ENCODE results near the gene ILKAP.

ILKAP gene

GRCh38 chr2:238139196-238140039, 64.1 kb downstream of the ILKAP start:
- no peaks in the 10 kb centered on the region for H3K4me1 ChIP-seq (ENCODE audit: control insufficient read depth, insufficient read depth, low read length)
- H3K9ac ChIP-seq (ENCODE audit: low read depth, low read length), result no peak overlapping the region
- no peak overlapping the region for H3K27ac ChIP-seq (ENCODE audit: low read depth, low read length)
- no peaks in the 10 kb centered on the region for H3K27me3 ChIP-seq (ENCODE audit: control insufficient read depth, insufficient read depth, low read length)
- no peaks in the 10 kb centered on the region for H3K36me3 ChIP-seq (ENCODE audit: control insufficient read depth, insufficient read depth, low read length)
- no peak overlapping the region for H3K4me3 ChIP-seq (ENCODE audit: low read depth, low read length)
- H3K9me3 ChIP-seq (ENCODE audit: control insufficient read depth, insufficient read depth, low read length), result no peaks in the 10 kb centered on the region

DNA sequence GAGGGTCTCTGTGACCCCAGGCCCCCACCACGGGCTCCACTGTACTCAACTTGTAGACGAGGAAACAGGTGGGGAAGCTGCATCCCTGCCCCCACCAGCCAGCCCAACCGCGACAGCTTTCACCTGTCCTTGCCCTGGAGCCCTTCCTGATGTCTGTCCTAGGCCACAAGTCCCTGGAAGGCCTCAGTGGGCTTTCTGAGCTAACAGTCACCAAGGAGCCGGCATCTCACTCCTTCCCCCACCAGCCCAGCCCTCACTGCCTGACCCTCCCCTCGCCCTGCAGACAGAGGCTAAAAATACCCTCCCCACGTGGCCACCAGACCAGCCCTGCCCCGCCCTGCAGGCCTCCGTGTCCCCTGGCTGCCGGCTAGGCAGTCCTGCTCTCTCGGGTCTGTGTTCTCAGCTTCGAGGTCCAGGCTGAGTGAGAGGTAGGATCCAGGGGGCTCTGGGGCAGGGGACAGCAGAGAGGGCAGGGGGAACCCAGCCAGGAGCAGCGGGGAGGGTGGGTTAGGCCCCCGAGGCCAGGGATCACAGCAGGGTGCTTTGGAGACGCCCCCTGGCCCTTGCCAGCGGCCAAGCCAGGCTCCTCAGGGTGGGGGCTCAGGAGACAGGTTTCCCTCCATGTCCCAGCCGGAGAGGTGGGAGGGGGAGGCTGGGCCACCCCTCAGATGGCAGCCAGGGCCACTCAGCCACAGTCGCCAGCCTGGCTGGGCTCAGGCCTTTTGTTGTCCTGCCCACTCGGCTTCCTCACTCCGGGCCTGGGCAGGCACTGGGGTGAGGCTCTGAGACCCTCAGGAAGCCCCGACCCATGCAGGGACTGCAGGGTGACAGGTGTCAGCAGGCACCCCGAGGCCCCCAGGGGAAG, 64.9 kb downstream of the ILKAP start, which contains the start of gene KLHL30:
KLHL30 (plus strand) TSS at position 338 of the 865 bp plus-strand sequence. CDS start 2,087 bp downstream, outside the sequence.
- H3K4me3 ChIP-seq (ENCODE audit: low read depth, low read length), result no peak within 1 kb of the TSS
- no peaks in the 10 kb centered on the region for H3K27me3 ChIP-seq (ENCODE audit: control insufficient read depth, insufficient read depth, low read length)
- H3K27ac ChIP-seq (ENCODE audit: low read depth, low read length), result no peak within 1 kb of the TSS
- H3K9me3 ChIP-seq (ENCODE audit: control insufficient read depth, insufficient read depth, low read length), result no peaks in the 10 kb centered on the region
- no peaks in the 10 kb centered on the region for H3K36me3 ChIP-seq (ENCODE audit: control insufficient read depth, insufficient read depth, low read length)
- no peak within 1 kb of the TSS for H3K9ac ChIP-seq (ENCODE audit: low read depth, low read length)
- no peaks in the 10 kb centered on the region for H3K4me1 ChIP-seq (ENCODE audit: control insufficient read depth, insufficient read depth, low read length)

- Histone ChIP-seq H3K9me3 (ENCODE audit: control insufficient read depth, insufficient read depth, low read length) (no peaks in the 10 kb centered on the region), H3K4me3 (ENCODE audit: low read depth, low read length) (no peak overlapping the region), H3K27me3 (ENCODE audit: control insufficient read depth, insufficient read depth, low read length) (no peaks in the 10 kb centered on the region), H3K4me1 (ENCODE audit: control insufficient read depth, insufficient read depth, low read length) (no peaks in the 10 kb centered on the region), H3K9ac (ENCODE audit: low read depth, low read length) (no peak overlapping the region), H3K27ac (ENCODE audit: low read depth, low read length) (no peak overlapping the region), H3K36me3 (ENCODE audit: control insufficient read depth, insufficient read depth, low read length) (no peaks in the 10 kb centered on the region)
Measured at GRCh38 chr2:238137885-238138284, 65.6 kb downstream of the ILKAP start.

DNA sequence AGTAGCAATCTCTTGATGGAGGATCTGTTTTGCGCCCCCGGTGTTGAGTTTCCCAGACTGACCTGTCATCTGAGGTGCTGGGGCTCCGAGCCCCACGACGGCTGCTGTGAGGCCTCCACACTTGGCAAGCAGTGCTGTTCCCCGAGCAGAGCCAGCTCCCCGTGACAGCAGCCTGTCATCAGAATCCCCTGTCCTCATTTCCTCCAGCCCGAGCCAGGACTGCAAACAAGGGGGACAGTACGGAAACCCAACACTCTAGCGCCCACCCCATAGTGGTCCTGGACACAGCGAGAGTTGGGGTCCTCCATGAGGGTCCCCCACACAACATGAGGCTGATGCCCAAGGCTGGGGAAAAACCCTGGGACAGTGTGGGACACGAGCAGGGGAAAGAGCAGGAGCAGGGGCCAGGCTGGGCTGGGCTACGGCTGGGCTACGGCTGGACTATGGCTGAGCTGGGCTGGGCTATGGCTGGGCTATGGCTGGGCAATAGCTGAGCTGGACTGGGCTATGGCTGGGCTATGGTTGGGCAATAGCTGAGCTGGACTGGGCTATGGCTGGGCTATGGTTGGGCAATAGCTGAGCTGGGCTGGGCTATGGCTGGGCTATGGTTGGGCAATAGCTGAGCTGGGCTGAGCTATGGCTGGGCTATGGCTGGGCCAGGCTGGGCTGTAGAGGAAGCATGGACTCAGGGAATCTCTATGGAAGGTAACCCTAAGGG, 66.5 kb downstream of the ILKAP start:
- Histone ChIP-seq H3K9me3 (ENCODE audit: control insufficient read depth, insufficient read depth, low read length) (no peaks in the 10 kb centered on the region), H3K27me3 (ENCODE audit: control insufficient read depth, insufficient read depth, low read length) (no peaks in the 10 kb centered on the region), H3K4me3 (ENCODE audit: low read depth, low read length) (no peak overlapping the region), H3K9ac (ENCODE audit: low read depth, low read length) (no peak overlapping the region), H3K27ac (ENCODE audit: low read depth, low read length) (no peak overlapping the region), H3K4me1 (ENCODE audit: control insufficient read depth, insufficient read depth, low read length) (no peaks in the 10 kb centered on the region), H3K36me3 (ENCODE audit: control insufficient read depth, insufficient read depth, low read length) (no peaks in the 10 kb centered on the region)

DNA sequence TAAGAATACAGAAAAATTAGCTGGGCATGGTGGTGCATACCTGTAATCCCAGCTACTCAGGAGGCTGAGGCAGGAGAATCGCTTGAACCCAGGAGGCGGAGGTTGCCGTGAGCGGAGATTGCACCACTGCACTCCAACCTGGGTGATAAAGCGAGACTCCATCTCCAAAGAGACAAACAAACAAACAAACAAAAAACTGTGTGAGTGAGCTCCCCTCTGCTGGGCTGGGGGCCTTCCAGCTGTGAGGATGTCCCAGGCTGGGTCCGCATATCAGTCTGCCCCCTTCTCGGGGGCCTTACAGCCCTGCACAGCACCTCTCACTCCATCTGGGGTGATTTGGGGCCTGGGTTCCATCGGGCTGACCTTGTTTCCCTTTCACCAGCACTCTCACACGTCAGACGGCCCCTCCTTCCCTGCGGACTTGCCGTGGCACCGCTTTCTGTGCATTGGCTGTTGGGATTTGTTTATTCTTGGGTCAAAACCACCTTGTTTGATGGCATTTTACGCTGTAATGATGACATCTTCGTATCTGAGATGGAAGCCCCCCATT, 67.8 kb downstream of the ILKAP start:
- Histone ChIP-seq H3K9ac (ENCODE audit: low read depth, low read length) (no peak overlapping the region), H3K4me3 (ENCODE audit: low read depth, low read length) (no peak overlapping the region), H3K36me3 (ENCODE audit: control insufficient read depth, insufficient read depth, low read length) (no peaks in the 10 kb centered on the region), H3K4me1 (ENCODE audit: control insufficient read depth, insufficient read depth, low read length) (no peaks in the 10 kb centered on the region), H3K27ac (ENCODE audit: low read depth, low read length) (no peak overlapping the region), H3K27me3 (ENCODE audit: control insufficient read depth, insufficient read depth, low read length) (no peaks in the 10 kb centered on the region), H3K9me3 (ENCODE audit: control insufficient read depth, insufficient read depth, low read length) (no peaks in the 10 kb centered on the region)

DNA sequence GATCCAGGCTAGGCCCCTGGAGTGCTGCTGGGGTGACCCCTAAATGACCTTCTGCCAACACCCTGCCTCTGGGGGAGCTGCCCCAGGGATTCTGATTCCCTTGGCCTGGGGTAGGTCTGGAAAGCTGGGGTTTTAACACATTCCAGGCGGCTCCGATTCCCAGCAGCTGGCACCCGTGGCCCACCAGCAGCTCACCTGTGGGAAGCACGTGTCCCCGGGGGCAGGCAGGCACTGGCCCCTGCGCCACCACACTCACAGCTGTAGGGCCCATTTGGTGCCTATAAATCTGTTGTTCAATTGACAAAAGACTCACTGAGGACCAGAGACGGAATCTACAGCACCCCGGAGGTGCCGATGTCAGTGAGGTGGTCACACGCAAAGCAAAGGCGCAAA, 69.1 kb downstream of the ILKAP start:
- no peak overlapping the region for H3K4me3 ChIP-seq (ENCODE audit: low read depth, low read length)
- no peak overlapping the region for H3K9ac ChIP-seq (ENCODE audit: low read depth, low read length)
- H3K36me3 ChIP-seq (ENCODE audit: control insufficient read depth, insufficient read depth, low read length), result no peaks in the 10 kb centered on the region
- H3K27ac ChIP-seq (ENCODE audit: low read depth, low read length), result no peak overlapping the region
- no peaks in the 10 kb centered on the region for H3K9me3 ChIP-seq (ENCODE audit: control insufficient read depth, insufficient read depth, low read length)
- no peaks in the 10 kb centered on the region for H3K27me3 ChIP-seq (ENCODE audit: control insufficient read depth, insufficient read depth, low read length)
- no peaks in the 10 kb centered on the region for H3K4me1 ChIP-seq (ENCODE audit: control insufficient read depth, insufficient read depth, low read length)

GRCh38 chr2:238133499-238134392, 69.7 kb downstream of the ILKAP start:
- Histone ChIP-seq H3K9me3 (ENCODE audit: control insufficient read depth, insufficient read depth, low read length) (no peaks in the 10 kb centered on the region), H3K4me3 (ENCODE audit: low read depth, low read length) (no peak overlapping the region), H3K27me3 (ENCODE audit: control insufficient read depth, insufficient read depth, low read length) (no peaks in the 10 kb centered on the region), H3K36me3 (ENCODE audit: control insufficient read depth, insufficient read depth, low read length) (no peaks in the 10 kb centered on the region), H3K4me1 (ENCODE audit: control insufficient read depth, insufficient read depth, low read length) (no peaks in the 10 kb centered on the region), H3K27ac (ENCODE audit: low read depth, low read length) (no peak overlapping the region), H3K9ac (ENCODE audit: low read depth, low read length) (no peak overlapping the region)

GRCh38 chr2:238132463-238133450, 70.7 kb downstream of the ILKAP start:
- no peak overlapping the region for H3K27ac ChIP-seq (ENCODE audit: low read depth, low read length)
- H3K4me1 ChIP-seq (ENCODE audit: control insufficient read depth, insufficient read depth, low read length), result no peaks in the 10 kb centered on the region
- no peak overlapping the region for H3K9ac ChIP-seq (ENCODE audit: low read depth, low read length)

DNA sequence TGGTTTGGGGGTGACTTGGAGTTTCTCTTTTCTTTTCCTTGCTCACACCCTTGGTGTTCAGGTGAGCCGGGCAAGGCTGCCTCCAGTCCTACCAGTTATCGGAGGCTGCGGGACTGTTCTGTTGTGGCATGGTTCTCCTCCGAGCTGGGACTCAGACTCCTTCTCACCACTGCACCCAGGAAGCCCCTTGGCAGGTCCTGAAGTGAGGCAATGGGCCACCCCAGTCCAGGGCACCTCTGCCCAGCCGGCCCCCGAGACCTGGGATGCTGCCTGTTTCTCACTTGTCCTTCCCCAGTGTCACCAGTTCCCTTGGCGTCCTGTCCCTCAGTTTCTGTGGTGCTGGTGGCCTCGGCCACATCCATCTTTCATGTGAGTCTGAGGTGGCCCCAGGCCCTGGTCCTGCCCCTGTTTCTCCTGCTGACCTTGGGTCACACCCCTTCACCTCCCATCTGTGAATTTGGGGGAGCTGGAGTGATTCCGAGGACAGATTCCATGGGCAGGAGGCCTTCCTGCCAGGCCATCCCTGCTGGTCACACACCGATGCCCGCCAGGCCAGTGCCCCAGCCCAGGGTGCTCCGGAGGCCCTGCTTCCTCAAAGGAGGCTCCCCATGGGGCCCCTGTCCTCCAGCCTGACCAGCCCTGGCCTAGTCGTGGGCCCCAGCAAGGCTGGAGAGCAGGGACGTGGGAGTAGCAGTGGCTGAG, 71.6 kb downstream of the ILKAP start:
- Histone ChIP-seq H3K9ac (ENCODE audit: low read depth, low read length) (no peak overlapping the region), H3K27ac (ENCODE audit: low read depth, low read length) (no peak overlapping the region), H3K4me1 (ENCODE audit: control insufficient read depth, insufficient read depth, low read length) (no peaks in the 10 kb centered on the region), H3K4me3 (ENCODE audit: low read depth, low read length) (no peak overlapping the region), H3K9me3 (ENCODE audit: control insufficient read depth, insufficient read depth, low read length) (no peaks in the 10 kb centered on the region), H3K27me3 (ENCODE audit: control insufficient read depth, insufficient read depth, low read length) (no peaks in the 10 kb centered on the region), H3K36me3 (ENCODE audit: control insufficient read depth, insufficient read depth, low read length) (no peaks in the 10 kb centered on the region)

More at GRCh38 chr2:238132463-238133450, 70.7 kb downstream of the ILKAP start:
- Histone ChIP-seq H3K36me3 (ENCODE audit: control insufficient read depth, insufficient read depth, low read length) (no peaks in the 10 kb centered on the region), H3K27me3 (ENCODE audit: control insufficient read depth, insufficient read depth, low read length) (no peaks in the 10 kb centered on the region), H3K9me3 (ENCODE audit: control insufficient read depth, insufficient read depth, low read length) (no peaks in the 10 kb centered on the region), H3K4me3 (ENCODE audit: low read depth, low read length) (no peak overlapping the region)
